H9 (cell line): ENCODE results near the gene CTCF. TPM values are rescaled to one million over a fixed set of nuclear protein-coding genes. Genes with fewer than 3 reads are reported as not detected.

ENCODE experiments used
- DNase-seq: peaks from one replicate; pipeline ENCODE4 v3.0.0-alpha.2; 2017
- H2AFZ ChIP-seq: one replicate; pipeline ENCODE4 v1.6.1; 2013; ENCODE audit warnings: mild to moderate bottlenecking, low read length, control low read depth, moderate library complexity
- H2AK5ac ChIP-seq: 2 replicates; pipeline ENCODE4 v1.6.1; 2013; ENCODE audit warnings: low read length, control low read depth, mixed read lengths; ENCODE audit not compliant: insufficient read length
- H2BK120ac ChIP-seq: one replicate; pipeline ENCODE4 v1.6.1; 2013; ENCODE audit warnings: low read depth, mild to moderate bottlenecking, low read length, control low read depth, inconsistent platforms; ENCODE audit not compliant: poor library complexity, severe bottlenecking
- H2BK12ac ChIP-seq: 2 replicates; pipeline ENCODE4 v1.6.1; 2013; ENCODE audit warnings: low read length, control low read depth, mixed read lengths, low read depth; ENCODE audit not compliant: insufficient read length
- H2BK15ac ChIP-seq: 2 replicates; pipeline ENCODE4 v1.6.1; 2013; ENCODE audit warnings: low read depth, low read length, control low read depth
- H2BK20ac ChIP-seq: one replicate; pipeline ENCODE4 v1.6.1; 2013; ENCODE audit warnings: low read depth, mild to moderate bottlenecking, low read length, control low read depth, inconsistent platforms; ENCODE audit not compliant: poor library complexity, severe bottlenecking
- H2BK5ac ChIP-seq: 2 replicates; pipeline ENCODE4 v1.6.1; 2013; ENCODE audit warnings: low read length, control low read depth, mixed read lengths; ENCODE audit not compliant: insufficient read length
- H3K14ac ChIP-seq: 2 replicates; pipeline ENCODE4 v1.6.1; 2013; ENCODE audit warnings: low read length, control low read depth; ENCODE audit not compliant: insufficient read depth
- H3K18ac ChIP-seq: 2 replicates; pipeline ENCODE4 v1.6.1; 2013; ENCODE audit warnings: low read depth, mild to moderate bottlenecking, mixed read lengths, low read length, control low read depth; ENCODE audit not compliant: insufficient read length
- H3K23ac ChIP-seq: 2 replicates; pipeline ENCODE4 v1.6.1; 2013; ENCODE audit warnings: low read length, control low read depth, mixed read lengths, low read depth; ENCODE audit not compliant: insufficient read length
- H3K23me2 ChIP-seq: 2 replicates; pipeline ENCODE4 v1.6.1; 2013; ENCODE audit warnings: low read depth, mild to moderate bottlenecking, mixed read lengths, low read length, control low read depth; ENCODE audit not compliant: insufficient read length, poor library complexity, severe bottlenecking
- H3K27ac ChIP-seq: 2 replicates; pipeline ENCODE4 v1.5.1; 2013; ENCODE audit warnings: low read length, control low read depth, mixed read lengths, low read depth; ENCODE audit not compliant: insufficient read length
- H3K27me3 ChIP-seq: 2 replicates; pipeline ENCODE4 v1.6.1; 2013; ENCODE audit warnings: low read length, control low read depth, inconsistent platforms; ENCODE audit not compliant: insufficient read depth
- H3K4ac ChIP-seq: 2 replicates; pipeline ENCODE4 v1.6.1; 2013; ENCODE audit warnings: low read depth, mild to moderate bottlenecking, control low read depth, inconsistent platforms, low read length, moderate library complexity
- H3K4me1 ChIP-seq: 2 replicates; pipeline ENCODE4 v1.6.1; 2013; ENCODE audit warnings: low read length, control low read depth, inconsistent platforms; ENCODE audit not compliant: insufficient read depth
- H3K4me2 ChIP-seq: 2 replicates; pipeline ENCODE4 v1.6.1; 2013; ENCODE audit warnings: low read length, control low read depth, mixed read lengths; ENCODE audit not compliant: insufficient read length, insufficient read depth
- H3K56ac ChIP-seq: 2 replicates; pipeline ENCODE4 v1.6.1; 2013; ENCODE audit warnings: low read depth, mild to moderate bottlenecking, mixed read lengths, low read length, control low read depth; ENCODE audit not compliant: insufficient read length
- H3K79me1 ChIP-seq: 2 replicates; pipeline ENCODE4 v1.6.1; 2013; ENCODE audit warnings: low read depth, mild to moderate bottlenecking, moderate library complexity, low read length, control low read depth, inconsistent platforms; ENCODE audit not compliant: insufficient read depth, poor library complexity, severe bottlenecking
- H3K79me2 ChIP-seq: 2 replicates; pipeline ENCODE4 v1.6.1; 2013; ENCODE audit warnings: low read length, control low read depth, inconsistent platforms; ENCODE audit not compliant: insufficient read depth
- H3K9ac ChIP-seq: 2 replicates; pipeline ENCODE4 v1.6.1; 2013; ENCODE audit warnings: low read length, control low read depth, mixed read lengths; ENCODE audit not compliant: insufficient read length; ENCODE audit errors: extremely low read depth
- H3K9me3 ChIP-seq: one replicate; pipeline ENCODE4 v1.6.1; 2013; ENCODE audit warnings: low read depth, low read length, inconsistent platforms; ENCODE audit not compliant: control insufficient read depth
- H3T11ph ChIP-seq: one replicate; pipeline ENCODE4 v1.6.1; 2013; ENCODE audit warnings: mild to moderate bottlenecking, low read length, control low read depth, inconsistent platforms
- H4K20me1 ChIP-seq: one replicate; pipeline ENCODE4 v1.6.1; 2013; ENCODE audit not compliant: control insufficient read depth, insufficient read length, insufficient read depth
- H4K5ac ChIP-seq: 2 replicates; pipeline ENCODE4 v1.6.1; 2013; ENCODE audit warnings: low read depth, mild to moderate bottlenecking, mixed read lengths, low read length, control low read depth; ENCODE audit not compliant: insufficient read length
- H4K8ac ChIP-seq: replicated peaks from 2 replicates; pipeline ENCODE4 v1.6.1; 2013; ENCODE audit warnings: low read length, control low read depth, mixed read lengths, low read depth; ENCODE audit not compliant: insufficient read length
- H4K91ac ChIP-seq: 2 replicates; pipeline ENCODE4 v1.6.1; 2013; ENCODE audit warnings: low read depth, mild to moderate bottlenecking, moderate library complexity, mixed read lengths, low read length, control low read depth; ENCODE audit not compliant: insufficient read length
- H3K27ac Mint-ChIP-seq, 3 experiments: 2 replicates in 2 of 3; 3 replicates in 1 of 3; pipeline ENCODE4 v1.8.0; 2020 to 2021; ENCODE audit warnings: mixed read lengths in 3 of 3, mild to moderate bottlenecking in 1 of 3, moderate library complexity in 1 of 3
- H3K27me3 Mint-ChIP-seq: 2 replicates; pipeline ENCODE4 v1.8.0; 2021; ENCODE audit warnings: low read depth, mild to moderate bottlenecking, moderate library complexity, mixed read lengths
- H3K36me3 Mint-ChIP-seq, 3 experiments: 2 replicates in 2 of 3; 3 replicates in 1 of 3; pipeline ENCODE4 v1.8.0; 2020 to 2021; ENCODE audit warnings: low read depth in 3 of 3, mixed read lengths in 3 of 3; ENCODE audit not compliant: insufficient read depth in 1 of 3
- H3K4me1 Mint-ChIP-seq, 2 experiments: 2 replicates each; pipeline ENCODE4 v1.8.0; 2020; ENCODE audit warnings: mixed read lengths in 2 of 2
- H3K4me3 Mint-ChIP-seq, 2 experiments: 2 replicates in 1 of 2; 3 replicates in 1 of 2; pipeline ENCODE4 v1.8.0; 2020 to 2021; ENCODE audit warnings: mild to moderate bottlenecking in 2 of 2, mixed read lengths in 2 of 2, moderate library complexity in 1 of 2
- H3K9me3 Mint-ChIP-seq, 2 experiments: 2 replicates in 1 of 2; 3 replicates in 1 of 2; pipeline ENCODE4 v1.8.0; 2020; ENCODE audit warnings: mild to moderate bottlenecking in 2 of 2, mixed read lengths in 2 of 2, moderate library complexity in 1 of 2
- CTCF ChIP-seq: fragments of 200-600 bp; sonication (generic); conservative IDR thresholded peaks from 3 replicates; pipeline ENCODE4 v1.8.0; 2021; ENCODE audit warnings: antibody characterized with exemption, mild to moderate bottlenecking
- WGBS: extraction: QIAGEN DNeasy Blood & Tissue Kit; methylation state at CpG from one replicate; pipeline ENCODE4 v1.1.7; 2013; ENCODE audit warnings: missing lambda C conversion rate, low lambda C conversion rate, mixed read lengths; ENCODE audit not compliant: insufficient read length; ENCODE audit errors: extremely low coverage; 5-methylcytosine and 5-hydroxymethylcytosine counted together
- total RNA-seq: library from RNA; stranded (reverse); gene quantifications from 2 replicates; pipeline ENCODE4 v1.2.1, GENCODE V29; 2021

CTCF gene
- total RNA-seq, 1 experiment from 2014 or later, result 87.3 TPM

GRCh38 chr16:67683767-67684166 lies 121.4 kb downstream of the CTCF start:
- H3K27ac ChIP-seq, result no peak overlapping the region
- no peaks in the 10 kb centered on the region for H3K23me2 ChIP-seq
- H3K27me3 Mint-ChIP-seq, result no peaks in the 10 kb centered on the region
- peaks cover 10 to 23% (median 17%) of the 10 kb centered on the region in 3 experiments; a peak in 6 of 7 replicates for H3K36me3 Mint-ChIP-seq
- H3K9me3 ChIP-seq, result no peaks in the 10 kb centered on the region
- H3K4me2 ChIP-seq, result no peak overlapping the region
- no peak overlapping the region for H2BK12ac ChIP-seq
- no peaks in the 10 kb centered on the region for H3K9me3 Mint-ChIP-seq
- no peak overlapping the region for H2BK5ac ChIP-seq
- no peak overlapping the region for H4K8ac ChIP-seq
- no peak overlapping the region for H3K4ac ChIP-seq
- H3K18ac ChIP-seq, result no peak overlapping the region
- no peak overlapping the region for H3K9ac ChIP-seq
- H3K56ac ChIP-seq, result no peak overlapping the region
- H4K91ac ChIP-seq, result no peak overlapping the region
- WGBS, result no CpG with 5 or more reads among the region's 4 CpGs
- no peaks in the 10 kb centered on the region for H3K27me3 ChIP-seq
- H4K20me1 ChIP-seq, result no peaks in the 10 kb centered on the region
- no peak overlapping the region for H3K27ac Mint-ChIP-seq
- no peak overlapping the region for H3K23ac ChIP-seq
- H2AK5ac ChIP-seq, result no peak overlapping the region
- H3K14ac ChIP-seq, result no peak overlapping the region
- no peak overlapping the region for H2BK15ac ChIP-seq
- no peak overlapping the region for H2AFZ ChIP-seq
- no peak overlapping the region for H2BK120ac ChIP-seq
- H3K79me1 ChIP-seq, result no peaks in the 10 kb centered on the region
- TF ChIP-seq CTCF, result no peak
- no peaks in the 10 kb centered on the region for H3K4me1 ChIP-seq
- no peak for DNase-seq
- no peaks in the 10 kb centered on the region for H3K4me1 Mint-ChIP-seq
- no peak overlapping the region for H3T11ph ChIP-seq
- no peaks in the 10 kb centered on the region for H3K79me2 ChIP-seq
- no peak overlapping the region for H4K5ac ChIP-seq
- H3K4me3 Mint-ChIP-seq, result no peak overlapping the region
- no peak overlapping the region for H2BK20ac ChIP-seq
